Right renal pelvis (tissue), 4 donors: ENCODE measurements around the gene ESYT2. TPM values are rescaled to one million over a fixed set of nuclear protein-coding genes. Genes with fewer than 3 reads are reported as not detected.
"Not testable (repeated sequence)": the region's sequence is repeated elsewhere in the genome, so short reads cannot be mapped to it uniquely, and the experiment has no call there.

Experiments
- DNase-seq, 4 donors: peaks; one replicate each; pipeline ENCODE4 v3.0.0-alpha.2; 2013; ENCODE audit warnings: low read depth in 4 of 4, low spot score in 3 of 4, missing footprints in 1 of 4
- polyA plus RNA-seq, 4 donors: library from polyadenylated mRNA; unstranded; fragments of 120-200 nt; gene quantifications; one replicate each; pipeline ENCODE4 v1.2.1, GENCODE V29; 2013; ENCODE audit not compliant: insufficient read length in 4 of 4

ESYT2 gene
- 10 to 100 TPM; 46.7 to 62.5 (median 53.4) TPM for polyA plus RNA-seq

GRCh38 chr7:158829342-158830210 lies at the start of gene ESYT2:
Gene ESYT2 (minus strand): TSS chr7:158829509. CDS start chr7:158829418, 91 bp downstream.
- DNase-seq: peak; percentile 86 to 97 (median 92)

- not testable (repeated sequence) for DNase-seq
These were observed 49.1 kb upstream of the ESYT2 start for GRCh38 chr7:158878151-158879079.

- DNase-seq: no peak
These were observed 47.7 kb upstream of the ESYT2 start for GRCh38 chr7:158876984-158877383.

- DNase-seq: no peak
These were observed 40.6 kb upstream of the ESYT2 start for GRCh38 chr7:158869876-158870275.

GRCh38 chr7:158868764-158869410 lies 39.6 kb upstream of the ESYT2 start:
- DNase-seq: no peak

GRCh38 chr7:158867214-158867984 lies 38.1 kb upstream of the ESYT2 start:
- no peak for DNase-seq

DNA sequence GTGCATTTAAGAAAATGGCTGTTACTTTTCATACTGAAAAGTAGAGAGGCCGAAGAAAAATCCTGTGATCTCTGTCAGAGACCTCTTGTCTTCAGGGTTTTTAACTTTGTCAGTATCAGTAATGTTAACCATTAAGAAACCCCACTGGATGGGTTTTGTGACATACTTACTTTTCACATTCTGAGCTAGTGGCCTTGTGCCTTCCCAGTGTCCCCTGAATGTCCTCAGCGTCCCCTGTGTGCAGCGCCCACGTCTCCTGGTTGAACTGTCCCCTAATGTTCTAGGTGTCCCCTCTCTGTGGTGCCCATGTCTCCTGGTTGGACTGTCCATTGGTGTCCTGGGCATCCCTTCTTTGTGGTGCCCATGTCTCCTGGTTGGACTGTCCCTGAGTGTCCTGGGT lies 36.7 kb upstream of the ESYT2 start:
- no peak for DNase-seq

DNA sequence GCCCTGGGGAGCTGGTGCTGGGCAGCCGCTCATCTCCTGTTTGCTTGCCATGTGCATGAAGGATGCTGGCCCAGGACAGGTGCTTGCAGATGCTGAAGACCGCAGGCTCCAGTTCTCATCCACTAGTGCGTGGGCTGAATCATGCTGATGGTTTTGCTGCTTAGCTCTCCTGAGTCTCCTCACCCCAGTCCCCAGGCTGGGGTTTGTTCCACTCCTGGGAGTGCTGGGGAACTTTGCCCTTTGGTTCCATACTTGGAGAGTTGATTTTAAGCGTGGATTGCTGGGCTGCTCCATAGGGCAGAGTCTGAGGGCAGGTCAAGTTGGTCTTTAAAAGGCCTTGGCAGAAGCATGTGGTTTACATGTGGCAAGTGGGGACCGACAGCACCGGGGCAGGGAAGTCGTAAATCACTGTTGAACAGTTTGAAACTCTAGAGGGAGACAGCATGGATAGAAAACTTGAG lies 36.2 kb upstream of the ESYT2 start:
- no peak for DNase-seq

- DNase-seq: no peak
These were observed 35.5 kb upstream of the ESYT2 start for GRCh38 chr7:158864833-158865232.

DNA sequence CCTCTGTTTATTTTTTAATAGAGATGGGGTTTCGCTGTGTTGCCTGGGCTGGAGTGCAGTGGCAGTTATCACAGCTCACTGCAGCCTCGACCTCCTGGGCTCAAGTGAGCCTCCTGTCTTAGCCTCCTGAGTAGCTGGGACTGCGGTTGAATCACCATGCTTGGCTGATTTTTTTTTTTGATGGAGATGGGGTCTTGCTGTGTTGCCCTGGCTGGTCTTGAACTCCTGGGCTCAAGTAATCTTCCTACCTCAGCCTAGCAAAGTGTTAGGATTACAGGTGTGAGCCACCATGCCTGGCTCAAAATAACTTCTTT lies 35.2 kb upstream of the ESYT2 start:
- DNase-seq: no peak

- DNase-seq: peak in 3 of 4 donors; percentile 49 to 63 (median 52)
These were observed 34.5 kb upstream of the ESYT2 start for GRCh38 chr7:158863611-158864506.

DNA sequence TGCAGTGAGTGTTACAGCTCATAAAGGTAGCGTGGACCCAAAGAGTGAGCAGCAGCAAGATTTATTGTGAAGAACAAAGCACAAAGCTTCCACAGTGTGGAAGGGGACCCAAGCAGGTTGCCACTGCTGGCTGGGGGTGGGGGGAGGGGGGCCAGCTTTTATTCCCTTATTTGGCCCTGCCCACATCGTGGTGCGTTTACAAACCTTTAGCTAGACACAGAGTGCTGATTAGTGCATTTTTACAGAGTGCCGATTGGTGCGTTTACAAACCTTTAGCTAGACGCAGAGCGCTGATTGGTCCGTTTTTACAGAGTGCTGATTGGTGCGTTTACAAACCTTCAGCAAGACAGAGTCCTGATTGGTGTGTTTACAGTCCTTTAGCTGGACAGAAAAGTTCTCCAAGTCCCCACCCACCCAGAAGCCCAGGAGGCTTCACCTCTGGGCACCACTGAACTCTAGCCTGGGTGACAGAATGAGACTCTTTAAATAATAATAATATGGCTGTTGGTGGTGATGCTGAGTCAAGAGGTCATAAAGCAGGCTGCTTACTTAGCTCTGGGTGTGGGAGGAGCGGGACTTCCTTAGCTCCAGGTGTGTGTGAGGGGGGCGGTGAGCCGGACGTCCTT lies 33.8 kb upstream of the ESYT2 start:
- DNase-seq: not testable (repeated sequence)

GRCh38 chr7:158861936-158862704 lies 32.8 kb upstream of the ESYT2 start:
- no peak for DNase-seq

- no peak for DNase-seq
These were observed 31.9 kb upstream of the ESYT2 start for GRCh38 chr7:158861004-158861787.

GRCh38 chr7:158860394-158860793 lies 31.1 kb upstream of the ESYT2 start:
- DNase-seq: no peak

- peak in 1 of 4 donors; percentile 19 for DNase-seq
These were observed 29.5 kb upstream of the ESYT2 start for GRCh38 chr7:158858592-158859503.
